A673 (cell line): ENCODE measurements around the gene CXCR3. TPM values are rescaled to one million over a fixed set of nuclear protein-coding genes. Genes with fewer than 3 reads are reported as not detected.
"Not testable (repeated sequence)": the region's sequence is repeated elsewhere in the genome, so short reads cannot be mapped to it uniquely, and the experiment has no call there.

ENCODE experiments used
- BruUV-seq: library from RNA; stranded (reverse); fragments of 400-500 nt; replicated peaks from 2 replicates; lab custom pipeline; 2021; lab: Mats Ljungman, UMichigan
- CTCF ChIA-PET: fragments of 300-600 bp; sonication (Branson Sonifier 250); formaldehyde crosslinking; loops from one replicate; lab custom pipeline; 2022; ENCODE audit warnings: antibody characterized with exemption; lab: Charles Lee
- POLR2A ChIA-PET: fragments of 300-600 bp; sonication (Branson Sonifier 250); formaldehyde crosslinking; loops from one replicate; lab custom pipeline; 2022; ENCODE audit warnings: antibody characterized with exemption; ENCODE audit not compliant: low non-redundant PET; lab: Charles Lee
- DNase-seq: peaks from one replicate; pipeline ENCODE4 v3.0.0-alpha.2; 2015; ENCODE audit warnings: low spot score
- H3K27ac ChIP-seq: fragments of 200-600 bp; sonication (generic); 2 replicates; pipeline ENCODE4 v1.5.1; 2016; ENCODE audit warnings: mixed run types, low read depth, mild to moderate bottlenecking, mixed read lengths, antibody characterized with exemption, low read length; ENCODE audit not compliant: poor library complexity, severe bottlenecking
- H3K27me3 ChIP-seq: fragments of 200-600 bp; sonication (generic); replicated peaks from 2 replicates; pipeline ENCODE4 v1.6.1; 2017; ENCODE audit warnings: mixed run types, low read depth, mild to moderate bottlenecking, mixed read lengths, antibody characterized with exemption, low read length; ENCODE audit not compliant: insufficient read depth, poor library complexity
- H3K36me3 ChIP-seq: fragments of 200-600 bp; sonication (generic); 2 replicates; pipeline ENCODE4 v1.6.1; 2016; ENCODE audit warnings: mixed run types, mild to moderate bottlenecking, mixed read lengths, antibody characterized with exemption, low read length; ENCODE audit not compliant: insufficient read depth, poor library complexity, severe bottlenecking
- H3K4me1 ChIP-seq: fragments of 200-600 bp; sonication (generic); 2 replicates; pipeline ENCODE4 v1.6.1; 2017; ENCODE audit warnings: mixed run types, mild to moderate bottlenecking, mixed read lengths, antibody characterized with exemption, low read length; ENCODE audit not compliant: insufficient read depth, poor library complexity, severe bottlenecking
- H3K4me3 ChIP-seq: fragments of 200-600 bp; sonication (generic); 2 replicates; pipeline ENCODE4 v1.5.1; 2016; ENCODE audit warnings: low read depth, mixed run types, mild to moderate bottlenecking, mixed read lengths, low read length; ENCODE audit not compliant: poor library complexity, severe bottlenecking
- H3K9me3 ChIP-seq: fragments of 200-600 bp; sonication (generic); 2 replicates; pipeline ENCODE4 v1.6.1; 2016; ENCODE audit warnings: mixed run types, low read depth, mild to moderate bottlenecking, mixed read lengths, antibody characterized with exemption, low read length; ENCODE audit not compliant: poor library complexity, severe bottlenecking
- EZH2 ChIP-seq: fragments of 200-600 bp; sonication (generic); IDR thresholded peaks from 2 replicates; pipeline ENCODE4 v1.6.1; 2017; ENCODE audit warnings: borderline replicate concordance, low read depth, mild to moderate bottlenecking, mixed read lengths, antibody characterized with exemption, low read length; ENCODE audit not compliant: poor library complexity, severe bottlenecking
- intact Hi-C: fragments of 100-400 bp; cut with micrococcal nuclease; formaldehyde crosslinking; loops from one replicate; pipeline ENCODE4 v1.10.0; 2022; ENCODE audit not compliant: unreplicated experiment
- total RNA-seq: library from RNA; stranded (reverse); gene quantifications from 2 replicates; pipeline ENCODE4 v1.2.3, GENCODE V29; 2021
- TF ChIP-seq, protein P1 (sequence below): fragments of 300-800, 200-600 bp; sonication (generic); conservative IDR thresholded peaks from 2 replicates; pipeline ENCODE4 v1.5.1; 2017; ENCODE audit warnings: low read depth, mild to moderate bottlenecking, antibody characterized with exemption, low read length, moderate library complexity, mixed read lengths

The CXCR3 gene
- total RNA-seq, 1 experiment from 2014 or later = not detected

DNA sequence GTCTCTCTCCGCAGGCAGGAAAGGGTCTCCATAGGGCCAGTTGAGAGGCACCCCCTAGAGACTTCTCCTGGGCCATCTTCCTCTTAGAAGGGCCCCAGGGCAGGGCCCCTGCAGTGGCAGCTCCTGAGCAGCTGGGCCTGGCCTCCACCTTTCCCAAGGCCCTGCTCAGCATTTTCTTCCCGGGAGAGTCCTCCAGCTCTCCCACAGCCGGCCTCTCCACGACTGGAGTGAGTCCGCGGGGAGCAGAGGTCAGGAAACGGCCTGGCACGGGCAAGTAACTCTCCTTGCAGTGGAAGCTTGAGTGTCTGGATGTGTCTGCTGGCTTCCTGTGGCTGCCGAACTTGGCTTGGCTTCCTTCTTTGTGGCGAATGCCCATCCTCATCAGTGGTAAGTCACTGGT lies 47.4 kb upstream of the CXCR3 start:
- no peak for TF ChIP-seq EZH2
- TF ChIP-seq, protein P1, sequence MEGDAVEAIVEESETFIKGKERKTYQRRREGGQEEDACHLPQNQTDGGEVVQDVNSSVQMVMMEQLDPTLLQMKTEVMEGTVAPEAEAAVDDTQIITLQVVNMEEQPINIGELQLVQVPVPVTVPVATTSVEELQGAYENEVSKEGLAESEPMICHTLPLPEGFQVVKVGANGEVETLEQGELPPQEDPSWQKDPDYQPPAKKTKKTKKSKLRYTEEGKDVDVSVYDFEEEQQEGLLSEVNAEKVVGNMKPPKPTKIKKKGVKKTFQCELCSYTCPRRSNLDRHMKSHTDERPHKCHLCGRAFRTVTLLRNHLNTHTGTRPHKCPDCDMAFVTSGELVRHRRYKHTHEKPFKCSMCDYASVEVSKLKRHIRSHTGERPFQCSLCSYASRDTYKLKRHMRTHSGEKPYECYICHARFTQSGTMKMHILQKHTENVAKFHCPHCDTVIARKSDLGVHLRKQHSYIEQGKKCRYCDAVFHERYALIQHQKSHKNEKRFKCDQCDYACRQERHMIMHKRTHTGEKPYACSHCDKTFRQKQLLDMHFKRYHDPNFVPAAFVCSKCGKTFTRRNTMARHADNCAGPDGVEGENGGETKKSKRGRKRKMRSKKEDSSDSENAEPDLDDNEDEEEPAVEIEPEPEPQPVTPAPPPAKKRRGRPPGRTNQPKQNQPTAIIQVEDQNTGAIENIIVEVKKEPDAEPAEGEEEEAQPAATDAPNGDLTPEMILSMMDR = no peak
- ChIA-PET POLR2A (no interaction called here), CTCF (no interaction called here)
- Histone ChIP-seq H3K27me3 (no peaks in the 10 kb centered on the region), H3K36me3 (no peaks in the 10 kb centered on the region), H3K4me3 (no peak overlapping the region), H3K4me1 (no peaks in the 10 kb centered on the region), H3K9me3 (no peaks in the 10 kb centered on the region), H3K27ac (no peak overlapping the region)
- no TSS peak for BruUV-seq
- no peak for DNase-seq
- intact Hi-C loops = no loop called here

GRCh38 chrX:71664889-71665491 lies 46.7 kb upstream of the CXCR3 start:
- Histone ChIP-seq H3K4me3 (no peak overlapping the region), H3K36me3 (no peaks in the 10 kb centered on the region), H3K27ac (no peak overlapping the region), H3K9me3 (no peaks in the 10 kb centered on the region), H3K27me3 (no peaks in the 10 kb centered on the region), H3K4me1 (no peaks in the 10 kb centered on the region)
- no peak for DNase-seq
- ChIA-PET CTCF (no interaction called here), POLR2A (no interaction called here)
- no TSS peak for BruUV-seq
- TF ChIP-seq, protein P1 = no peak
- TF ChIP-seq EZH2 = no peak
- intact Hi-C loops = no loop called here

DNA sequence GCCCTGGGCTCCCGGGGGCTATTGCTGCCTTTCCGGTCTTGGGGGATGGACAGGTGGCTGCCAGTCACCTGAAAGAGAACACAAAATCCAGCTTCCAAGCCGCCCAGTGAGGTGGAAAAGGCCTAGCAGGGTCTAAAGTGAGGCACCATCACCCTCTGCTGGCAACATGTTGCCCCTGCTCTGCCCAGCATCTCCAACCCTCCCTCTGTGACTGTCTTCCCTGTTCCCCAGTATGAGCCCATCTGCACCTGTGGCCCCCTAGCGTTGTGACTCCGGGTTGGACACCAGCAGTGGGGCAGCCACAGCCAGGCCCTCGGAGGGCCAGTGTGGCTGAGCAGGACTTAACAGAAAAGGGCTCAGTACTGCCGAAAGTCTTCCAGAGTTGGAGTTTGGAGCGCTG lies 45.9 kb upstream of the CXCR3 start:
- intact Hi-C loops, H3K36me3 ChIP-seq, BruUV-seq, H3K4me1 ChIP-seq, H3K9me3 ChIP-seq, H3K4me3 ChIP-seq, H3K27ac ChIP-seq, H3K27me3 ChIP-seq, POLR2A ChIA-PET: not testable (repeated sequence)
- CTCF ChIA-PET = interaction anchor here (0.6 kb wide), 1 partner anchor 666 kb away, joined by 3 read pairs; no protein-coding TSS in a partner anchor
- TF ChIP-seq, protein P1 = peak; percentile 42
- DNase-seq = peak; percentile 20

- H3K4me1 ChIP-seq, H3K27me3 ChIP-seq, H3K4me3 ChIP-seq, BruUV-seq, DNase-seq, CTCF ChIA-PET, H3K36me3 ChIP-seq, POLR2A ChIA-PET, H3K27ac ChIP-seq, intact Hi-C loops, H3K9me3 ChIP-seq: not testable (repeated sequence)
These were observed 44.9 kb upstream of the CXCR3 start for GRCh38 chrX:71663238-71663637.

- H3K27me3 ChIP-seq, intact Hi-C loops, H3K4me3 ChIP-seq, BruUV-seq, H3K4me1 ChIP-seq, H3K27ac ChIP-seq, H3K36me3 ChIP-seq, CTCF ChIA-PET, DNase-seq, H3K9me3 ChIP-seq, POLR2A ChIA-PET: not testable (repeated sequence)
These were observed 44.3 kb upstream of the CXCR3 start for GRCh38 chrX:71662654-71663053.
